ENCODE measurements around the gene BRICD5.
A peak's percentile ranks its signal among the peaks of the same experiment; 100 is the strongest.

BRICD5 gene

DNA sequence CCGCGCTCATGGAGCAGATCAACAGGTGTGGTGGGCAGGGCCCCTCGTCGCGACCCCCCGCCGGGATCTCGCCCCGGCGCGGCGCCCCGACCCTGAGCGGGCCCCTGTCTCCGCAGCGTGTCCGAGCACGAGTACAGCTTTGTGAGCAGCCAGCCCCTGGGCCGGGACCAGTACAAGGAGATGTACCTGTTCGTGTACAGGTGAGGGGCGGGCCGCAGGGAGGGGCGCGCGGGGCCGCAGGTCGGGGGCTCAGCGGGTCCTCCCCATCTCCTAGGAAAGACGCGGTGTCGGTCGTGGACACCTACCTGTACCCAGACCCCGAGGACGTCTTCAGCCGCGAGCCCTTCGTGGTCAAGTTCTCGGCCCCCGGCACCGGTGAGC lies 26.4 kb upstream of the BRICD5 start:
- DNase-seq, result no peak

DNA sequence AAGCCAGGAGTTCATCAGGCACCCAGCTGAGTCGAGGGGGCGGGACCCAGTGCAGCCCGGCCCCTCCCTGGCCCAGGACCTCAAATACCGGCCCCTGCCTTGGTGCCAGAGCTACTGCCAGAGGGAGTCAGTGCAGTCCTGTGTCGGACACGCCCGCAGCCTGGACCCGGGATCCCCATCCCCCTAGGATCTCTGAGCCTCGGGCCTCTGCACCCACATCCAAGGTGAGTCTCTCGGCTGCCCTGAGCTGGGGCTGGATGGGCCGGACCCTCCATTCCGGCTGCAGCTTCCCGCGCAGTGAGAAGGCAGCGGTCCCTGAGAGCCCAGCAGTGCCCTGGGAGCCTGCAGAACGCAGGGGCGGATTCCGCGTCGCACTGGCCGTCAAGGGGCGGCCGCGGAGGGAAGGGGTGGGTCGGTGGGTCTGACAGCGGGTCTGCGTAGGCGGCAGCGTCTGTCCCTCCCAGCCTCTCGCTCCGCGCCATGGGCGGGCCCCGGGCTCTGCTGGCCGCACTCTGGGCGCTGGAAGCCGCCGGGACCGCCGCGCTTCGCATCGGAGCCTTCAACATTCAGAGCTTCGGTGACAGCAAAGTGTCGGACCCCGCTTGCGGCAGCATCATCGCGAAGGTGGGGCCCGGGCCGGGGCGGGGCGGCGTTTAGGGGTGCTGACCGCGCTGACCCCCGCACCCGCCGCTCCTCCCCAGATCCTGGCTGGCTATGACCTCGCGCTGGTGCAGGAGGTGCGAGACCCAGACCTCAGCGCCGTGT lies 25.9 kb upstream of the BRICD5 start, which contains the start of gene DNASE1L2:
DNASE1L2 (plus strand) TSS at position 108 of the 765 bp plus-strand sequence; CDS start at position 481, 373 bp downstream.
- no peak for DNase-seq

- DNase-seq, result no peak
Measured at GRCh38 chr16:2235695-2236336, 25.2 kb upstream of the BRICD5 start.

- no peak for DNase-seq
Measured at GRCh38 chr16:2235234-2235651, 24.6 kb upstream of the BRICD5 start.

- DNase-seq, result no peak
Measured at GRCh38 chr16:2234813-2235170, 24.1 kb upstream of the BRICD5 start.

DNA sequence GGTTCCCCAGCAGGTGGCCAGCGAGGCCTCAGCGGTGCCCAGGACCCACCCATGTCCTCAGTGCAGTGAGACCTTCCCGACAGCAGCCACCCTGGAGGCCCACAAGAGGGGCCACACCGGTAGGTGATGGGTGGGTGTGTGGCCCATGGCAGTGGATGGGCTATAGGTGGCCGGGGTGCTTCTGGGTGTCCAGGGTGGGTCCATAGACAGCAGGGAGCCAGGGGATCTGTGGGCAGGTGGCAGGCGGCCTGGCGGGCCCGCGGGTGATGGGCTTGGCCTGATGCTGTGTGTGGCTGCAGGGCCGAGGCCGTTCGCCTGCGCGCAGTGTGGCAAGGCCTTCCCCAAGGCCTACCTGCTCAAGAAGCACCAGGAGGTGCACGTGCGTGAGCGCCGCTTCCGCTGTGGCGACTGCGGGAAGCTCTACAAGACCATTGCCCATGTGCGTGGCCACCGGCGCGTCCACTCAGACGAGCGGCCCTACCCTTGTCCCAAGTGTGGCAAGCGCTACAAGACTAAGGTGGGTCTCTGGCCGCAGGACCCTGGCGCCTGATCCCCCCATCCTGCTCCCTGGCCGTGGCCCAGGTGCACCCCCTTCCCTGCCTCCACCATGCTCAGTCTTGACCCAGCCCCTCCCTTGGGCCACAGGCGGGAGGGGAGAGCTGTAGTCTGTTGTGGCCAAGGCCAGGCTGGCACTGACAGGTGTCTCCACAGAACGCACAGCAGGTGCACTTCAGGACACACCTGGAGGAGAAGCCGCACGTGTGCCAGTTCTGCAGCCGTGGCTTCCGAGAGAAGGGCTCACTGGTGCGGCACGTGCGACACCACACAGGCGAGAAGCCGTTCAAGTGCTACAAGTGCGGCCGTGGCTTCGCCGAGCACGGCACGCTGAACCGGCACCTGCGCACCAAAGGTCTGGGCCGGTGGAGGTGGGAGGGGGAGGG lies 23.5 kb upstream of the BRICD5 start:
- no peak for DNase-seq

DNA sequence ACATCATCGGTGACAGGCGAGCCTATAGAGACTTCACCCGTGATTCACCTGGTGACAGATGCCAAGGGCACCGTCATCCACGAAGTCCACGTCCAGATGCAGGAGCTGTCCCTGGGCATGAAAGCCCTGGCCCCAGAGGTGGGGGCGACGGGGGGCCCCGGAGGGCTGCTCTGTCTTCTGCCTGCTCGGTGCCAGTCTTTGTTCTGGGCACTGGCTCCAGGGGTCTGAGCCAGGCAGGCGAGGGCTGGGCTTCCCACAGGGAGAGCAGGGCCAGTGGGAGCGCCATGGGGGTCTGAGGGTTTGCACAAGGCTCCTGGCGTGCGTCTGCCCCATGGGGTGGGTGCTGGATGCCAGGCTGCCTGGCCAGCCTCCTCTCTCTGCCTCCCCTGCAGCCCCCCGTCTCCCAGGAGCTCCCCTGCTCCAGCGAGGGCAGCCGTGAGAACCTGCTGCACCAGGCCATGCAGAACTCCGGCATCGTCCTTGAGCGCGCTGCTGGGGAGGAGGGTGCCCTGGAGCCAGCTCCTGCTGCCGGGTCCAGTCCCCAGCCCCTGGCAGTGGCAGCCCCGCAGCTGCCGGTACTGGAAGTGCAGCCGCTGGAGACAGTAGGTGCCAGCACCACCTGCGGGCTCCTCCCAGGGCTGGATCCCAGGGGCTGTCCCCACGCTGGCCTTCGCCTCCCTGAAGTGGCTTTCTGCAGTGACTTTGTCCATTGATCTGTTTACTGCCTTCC lies 22.5 kb upstream of the BRICD5 start:
- DNase-seq, result no peak

DNA sequence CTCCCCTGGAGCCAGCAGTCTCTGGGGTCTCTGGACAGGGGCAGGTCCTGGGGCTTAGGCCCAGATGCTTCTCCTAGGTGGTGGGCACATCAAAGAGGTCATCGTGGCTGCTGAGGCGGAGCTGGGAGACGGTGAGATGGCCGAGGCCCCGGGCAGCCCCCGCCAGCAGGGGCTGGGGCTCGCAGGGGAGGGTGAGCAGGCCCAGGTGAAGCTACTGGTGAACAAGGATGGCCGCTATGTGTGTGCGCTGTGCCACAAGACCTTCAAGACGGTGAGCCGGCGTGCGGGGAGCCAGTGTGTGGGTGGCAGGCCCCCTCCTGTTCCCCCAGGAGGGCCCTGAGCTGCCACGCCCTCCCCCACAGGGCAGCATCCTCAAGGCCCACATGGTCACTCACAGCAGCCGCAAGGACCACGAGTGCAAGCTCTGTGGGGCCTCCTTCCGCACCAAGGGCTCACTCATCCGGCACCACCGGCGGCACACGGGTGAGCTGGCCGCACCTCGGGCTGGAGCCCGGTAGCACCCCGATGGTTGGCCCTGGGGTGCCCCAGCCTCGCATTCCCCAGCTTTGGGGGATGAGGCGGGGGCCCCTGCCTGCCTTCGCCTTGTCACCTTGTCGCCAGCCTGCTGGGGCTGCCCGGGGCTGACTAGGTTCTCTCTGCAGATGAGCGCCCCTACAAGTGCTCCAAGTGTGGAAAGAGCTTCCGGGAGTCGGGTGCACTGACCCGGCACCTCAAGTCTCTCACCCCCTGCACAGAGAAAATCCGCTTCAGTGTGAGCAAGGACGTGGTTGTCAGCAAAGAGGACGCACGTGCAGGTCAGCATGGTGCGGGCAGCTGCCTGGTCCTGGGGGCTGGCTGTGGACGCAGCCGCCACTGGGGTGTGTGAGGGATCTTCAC lies 21.7 kb upstream of the BRICD5 start:
- DNase-seq, result no peak

GRCh38 chr16:2231016-2231931 lies 20.6 kb upstream of the BRICD5 start:
- no peak for DNase-seq

DNA sequence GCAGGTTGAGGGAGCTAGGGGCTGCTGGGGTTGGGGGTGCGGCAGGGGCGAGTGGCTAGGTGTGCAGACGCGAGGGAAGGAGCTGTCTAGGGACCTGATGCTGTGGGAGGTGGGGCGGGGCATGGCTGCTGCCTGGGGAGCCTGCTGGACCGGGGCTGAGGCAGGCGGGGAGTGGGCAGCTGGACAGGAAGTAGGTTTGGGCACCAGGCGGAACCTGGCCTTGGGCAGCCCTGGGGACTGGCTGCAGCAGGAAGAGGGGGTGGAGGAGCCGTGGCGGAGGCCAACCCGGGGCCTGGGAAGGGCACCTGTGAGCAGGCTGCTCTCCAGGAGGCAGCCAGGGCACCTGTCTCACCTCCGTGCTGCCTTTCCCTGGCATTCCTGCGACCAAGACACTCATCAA lies 19.7 kb upstream of the BRICD5 start:
- DNase-seq, result no peak

- DNase-seq, result no peak
Measured at GRCh38 chr16:2229632-2230250, 19.1 kb upstream of the BRICD5 start.

DNA sequence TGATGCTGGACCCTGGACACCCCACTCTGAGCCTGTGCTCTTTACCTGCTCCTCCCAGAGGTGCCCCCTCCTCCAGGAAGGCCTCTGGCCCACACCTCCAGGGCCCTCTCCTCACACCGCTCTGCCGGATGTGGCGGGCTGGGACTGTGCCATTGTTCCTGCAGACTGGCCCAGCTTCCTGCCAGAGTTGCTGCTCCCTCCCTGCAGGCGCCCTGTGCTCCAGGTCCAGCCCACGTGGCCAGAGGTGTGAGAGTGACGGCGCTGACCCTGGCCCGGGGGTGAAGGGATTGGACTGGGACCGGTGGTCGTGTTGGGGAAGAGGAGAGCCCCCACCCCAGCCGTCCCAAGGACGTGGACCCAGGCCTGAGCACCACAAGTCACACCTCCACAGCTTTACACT lies 18.4 kb upstream of the BRICD5 start:
- no peak for DNase-seq

- DNase-seq, result no peak
Measured at GRCh38 chr16:2228161-2228824, 17.6 kb upstream of the BRICD5 start.

DNA sequence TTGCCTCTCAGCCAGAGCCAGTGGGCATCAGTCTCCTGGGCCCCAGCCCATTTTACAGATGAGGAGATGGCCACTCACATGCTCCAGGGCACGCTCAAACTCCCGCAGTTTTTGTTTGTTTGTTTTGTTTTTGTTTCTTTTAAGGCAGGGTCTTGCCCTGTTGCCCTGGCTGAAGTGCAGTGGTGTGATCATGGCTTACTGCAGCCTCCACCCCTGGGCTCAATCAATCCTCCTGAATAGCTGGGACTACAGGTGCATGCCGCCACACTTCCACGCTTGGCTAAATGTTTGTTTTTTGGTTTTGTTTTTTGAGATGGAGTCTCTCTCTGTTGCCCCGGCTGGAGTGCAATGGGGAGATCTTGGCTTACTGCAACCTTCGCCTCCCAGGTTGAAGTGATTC lies 16.3 kb upstream of the BRICD5 start:
- no peak for DNase-seq

DNA sequence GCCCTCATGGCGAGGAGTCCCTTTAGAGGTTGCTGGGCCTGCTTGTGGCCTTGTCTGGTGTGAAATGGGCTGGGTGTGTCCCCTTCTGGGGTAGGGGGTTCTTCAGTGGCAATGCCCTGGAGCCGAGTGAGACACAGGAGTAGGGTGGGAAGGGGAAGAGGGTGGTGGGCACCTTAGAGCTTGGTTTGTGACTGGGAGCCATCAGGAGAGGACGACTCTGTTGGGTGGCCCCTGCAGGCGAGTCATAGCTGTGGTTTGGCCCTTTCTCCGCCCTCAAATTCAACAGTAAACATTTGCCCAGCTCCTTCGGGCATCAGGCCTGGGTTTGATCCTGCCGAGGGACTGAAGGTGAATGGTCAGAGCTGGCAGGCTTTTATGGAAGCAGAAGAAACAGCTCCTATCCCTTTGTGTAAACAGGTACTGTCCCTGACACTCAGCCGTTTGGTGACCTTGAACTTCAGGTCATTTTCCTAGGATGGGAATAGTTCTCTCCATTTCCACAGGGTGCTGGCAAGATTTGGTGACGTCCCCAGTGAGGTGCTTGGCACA lies 15.7 kb upstream of the BRICD5 start:
- DNase-seq, result no peak

DNA sequence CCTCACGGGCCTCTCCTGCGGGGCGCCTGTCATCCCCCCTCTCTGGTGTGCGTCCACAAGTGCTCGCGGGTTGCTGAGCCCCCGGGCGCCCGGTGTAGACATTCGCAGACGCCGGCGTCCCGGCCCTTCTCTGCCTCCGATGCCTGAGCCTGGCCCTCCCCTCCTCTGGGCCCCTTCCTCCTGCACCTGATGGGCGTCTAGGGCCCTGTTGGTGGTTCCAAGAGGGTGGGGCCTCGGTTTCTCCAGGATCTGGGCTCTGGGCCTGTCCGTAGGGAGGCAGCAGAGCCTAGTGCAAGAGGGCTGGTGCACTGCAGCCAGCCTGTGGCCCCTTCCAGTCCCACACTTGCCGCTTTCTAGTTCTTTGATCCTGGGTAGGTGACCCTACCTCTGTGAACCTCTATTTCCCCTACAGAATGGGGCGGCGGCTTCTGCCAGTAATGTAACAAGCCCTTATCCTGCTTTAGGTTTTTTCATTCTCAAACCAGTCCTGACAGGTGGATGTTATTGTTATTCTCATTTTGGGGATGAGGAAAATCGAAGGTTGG lies 13.4 kb upstream of the BRICD5 start:
- no peak for DNase-seq

GRCh38 chr16:2223221-2223941 lies 12.7 kb upstream of the BRICD5 start, which contains the start of gene E4F1:
TSS of gene E4F1 (plus strand) at chr16:2223591. CDS start at chr16:2223614, 23 bp downstream.
- peak; percentile 97 for DNase-seq

- DNase-seq, result no peak
Measured at GRCh38 chr16:2216330-2216729, 5.7 kb upstream of the BRICD5 start.
